ENCODE data around the gene TRPC4AP. TPM values are rescaled to one million over a fixed set of nuclear protein-coding genes. Genes with fewer than 3 reads are reported as not detected.

TRPC4AP gene
- total RNA-seq, 1 donor from 2014 or later: 118 TPM

GRCh38 chr20:35034145-35034544 lies 58.5 kb downstream of the TRPC4AP start:
- Mint-ChIP-seq H3K27me3 (ENCODE audit: low read depth) (no peaks in the 10 kb centered on the region), H3K4me3 (ENCODE audit: unreplicated experiment) (no peak overlapping the region), H3K9me3 (ENCODE audit: low read depth) (no peaks in the 10 kb centered on the region), H3K27ac (ENCODE audit: unreplicated experiment) (no peak overlapping the region), H3K36me3 (ENCODE audit: low read depth) (peaks cover 46% of the 10 kb centered on the region), H3K4me1 (ENCODE audit: low read depth) (peaks cover 1% of the 10 kb centered on the region)
- TF ChIP-seq, protein P1, sequence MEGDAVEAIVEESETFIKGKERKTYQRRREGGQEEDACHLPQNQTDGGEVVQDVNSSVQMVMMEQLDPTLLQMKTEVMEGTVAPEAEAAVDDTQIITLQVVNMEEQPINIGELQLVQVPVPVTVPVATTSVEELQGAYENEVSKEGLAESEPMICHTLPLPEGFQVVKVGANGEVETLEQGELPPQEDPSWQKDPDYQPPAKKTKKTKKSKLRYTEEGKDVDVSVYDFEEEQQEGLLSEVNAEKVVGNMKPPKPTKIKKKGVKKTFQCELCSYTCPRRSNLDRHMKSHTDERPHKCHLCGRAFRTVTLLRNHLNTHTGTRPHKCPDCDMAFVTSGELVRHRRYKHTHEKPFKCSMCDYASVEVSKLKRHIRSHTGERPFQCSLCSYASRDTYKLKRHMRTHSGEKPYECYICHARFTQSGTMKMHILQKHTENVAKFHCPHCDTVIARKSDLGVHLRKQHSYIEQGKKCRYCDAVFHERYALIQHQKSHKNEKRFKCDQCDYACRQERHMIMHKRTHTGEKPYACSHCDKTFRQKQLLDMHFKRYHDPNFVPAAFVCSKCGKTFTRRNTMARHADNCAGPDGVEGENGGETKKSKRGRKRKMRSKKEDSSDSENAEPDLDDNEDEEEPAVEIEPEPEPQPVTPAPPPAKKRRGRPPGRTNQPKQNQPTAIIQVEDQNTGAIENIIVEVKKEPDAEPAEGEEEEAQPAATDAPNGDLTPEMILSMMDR (IDR thresholded peaks at IDR 0.05): no peak
- DNase-seq (ENCODE audit: low spot score): no peak

GRCh38 chr20:35030136-35030535 lies 62.5 kb downstream of the TRPC4AP start:
- Mint-ChIP-seq H3K27ac (ENCODE audit: unreplicated experiment) (no peak overlapping the region), H3K9me3 (ENCODE audit: low read depth) (no peaks in the 10 kb centered on the region), H3K36me3 (ENCODE audit: low read depth) (peaks cover 58% of the 10 kb centered on the region), H3K4me1 (ENCODE audit: low read depth) (no peaks in the 10 kb centered on the region), H3K27me3 (ENCODE audit: low read depth) (no peaks in the 10 kb centered on the region), H3K4me3 (ENCODE audit: unreplicated experiment) (no peak overlapping the region)
- TF ChIP-seq, protein P1 (IDR thresholded peaks at IDR 0.05): no peak
- DNase-seq (ENCODE audit: low spot score): no peak

DNA sequence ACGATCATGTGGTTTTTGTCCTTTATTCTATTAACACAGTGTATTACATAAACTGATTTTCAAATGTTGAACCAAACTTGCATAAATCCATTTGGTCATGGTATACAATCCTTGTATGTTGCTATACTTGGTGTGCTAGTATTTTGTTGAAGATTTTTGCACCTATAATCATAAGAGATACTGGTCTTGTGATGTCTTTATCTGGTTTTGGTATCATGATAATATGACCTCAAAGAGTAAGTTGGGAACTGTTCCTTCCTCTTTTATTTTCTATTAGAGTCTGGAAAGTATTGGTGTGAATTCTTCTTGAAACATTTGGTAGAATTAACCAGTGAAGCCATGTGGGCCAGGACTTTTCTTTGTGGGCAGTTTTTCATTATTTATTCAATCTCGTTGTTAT lies 65.3 kb downstream of the TRPC4AP start:
- Mint-ChIP-seq H3K4me3 (ENCODE audit: unreplicated experiment) (no peak overlapping the region), H3K27ac (ENCODE audit: unreplicated experiment) (no peak overlapping the region), H3K4me1 (ENCODE audit: low read depth) (no peaks in the 10 kb centered on the region), H3K27me3 (ENCODE audit: low read depth) (no peaks in the 10 kb centered on the region), H3K36me3 (ENCODE audit: low read depth) (peaks cover 54% of the 10 kb centered on the region), H3K9me3 (ENCODE audit: low read depth) (no peaks in the 10 kb centered on the region)
- TF ChIP-seq, protein P1 (IDR thresholded peaks at IDR 0.05): no peak
- no peak for DNase-seq (ENCODE audit: low spot score)

DNA sequence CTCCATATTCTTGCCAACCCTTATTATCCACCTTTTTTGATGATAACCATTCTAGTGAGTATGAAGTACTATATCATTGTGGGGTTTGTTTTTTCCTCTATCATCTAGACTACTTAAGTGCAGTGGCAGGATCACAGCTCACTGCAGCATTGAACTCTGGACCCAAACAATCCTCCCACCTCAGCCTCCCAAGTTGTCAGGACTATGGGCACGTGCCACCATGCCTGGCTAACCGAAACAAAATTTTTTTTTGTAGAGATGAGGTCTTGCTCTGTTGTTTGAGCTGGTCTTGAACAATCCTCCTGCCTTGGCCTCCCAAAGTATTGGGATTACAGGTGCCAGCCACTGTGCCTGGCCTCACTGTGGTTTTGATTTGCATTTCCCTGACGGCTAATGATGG lies 67.5 kb downstream of the TRPC4AP start:
- TF ChIP-seq, protein P1 (IDR thresholded peaks at IDR 0.05): no peak
- Mint-ChIP-seq H3K27ac (ENCODE audit: unreplicated experiment) (peak overlapping the region; percentile 54), H3K36me3 (ENCODE audit: low read depth) (peaks cover 55% of the 10 kb centered on the region), H3K9me3 (ENCODE audit: low read depth) (no peaks in the 10 kb centered on the region), H3K4me1 (ENCODE audit: low read depth) (no peaks in the 10 kb centered on the region), H3K4me3 (ENCODE audit: unreplicated experiment) (no peak overlapping the region), H3K27me3 (ENCODE audit: low read depth) (no peaks in the 10 kb centered on the region)
- DNase-seq (ENCODE audit: low spot score): no peak

- Mint-ChIP-seq H3K4me1 (ENCODE audit: low read depth) (no peaks in the 10 kb centered on the region), H3K9me3 (ENCODE audit: low read depth) (no peaks in the 10 kb centered on the region), H3K27ac (ENCODE audit: unreplicated experiment) (no peak overlapping the region), H3K27me3 (ENCODE audit: low read depth) (no peaks in the 10 kb centered on the region), H3K36me3 (ENCODE audit: low read depth) (peaks cover 59% of the 10 kb centered on the region), H3K4me3 (ENCODE audit: unreplicated experiment) (no peak overlapping the region)
- DNase-seq (ENCODE audit: low spot score): no peak
- TF ChIP-seq, protein P1 (IDR thresholded peaks at IDR 0.05): no peak
These were observed 69.0 kb downstream of the TRPC4AP start for GRCh38 chr20:35023624-35024023.
